Activated naive CD8-positive, alpha-beta T cell treated with anti-CD3 and anti-CD28 coated beads, Interleukin-2, amount 50 U/mL, for 16 hours (primary cell): Measurements from ENCODE around the gene AHI1.
"Not testable (repeated sequence)": the region's sequence is repeated elsewhere in the genome, so short reads cannot be mapped to it uniquely, and the experiment has no call there.

Experiments
- DNase-seq: peaks from one replicate; pipeline ENCODE4 v3.0.0-alpha.2; 2020; ENCODE audit warnings: low read depth, low spot score

Gene AHI1

GRCh38 chr6:135395136-135395535 is 102.4 kb downstream of the AHI1 start:
- no peak for DNase-seq

GRCh38 chr6:135393289-135393688 is 104.3 kb downstream of the AHI1 start:
- DNase-seq, result no peak

- DNase-seq, result no peak
Measured at GRCh38 chr6:135390458-135390857, 107.1 kb downstream of the AHI1 start.

GRCh38 chr6:135385299-135385698 is 112.2 kb downstream of the AHI1 start:
- DNase-seq, result no peak

- no peak for DNase-seq
Measured at GRCh38 chr6:135383766-135384165, 113.8 kb downstream of the AHI1 start.

GRCh38 chr6:135383301-135383700 is 114.2 kb downstream of the AHI1 start:
- no peak for DNase-seq

- no peak for DNase-seq
Measured at GRCh38 chr6:135382182-135382628, 115.3 kb downstream of the AHI1 start.

- DNase-seq, result no peak
Measured at GRCh38 chr6:135380793-135381192, 116.7 kb downstream of the AHI1 start.

GRCh38 chr6:135379647-135380046 is 117.9 kb downstream of the AHI1 start:
- no peak for DNase-seq

GRCh38 chr6:135372758-135373157 is 124.8 kb downstream of the AHI1 start:
- no peak for DNase-seq

GRCh38 chr6:135363622-135364021 is 133.9 kb downstream of the AHI1 start:
- DNase-seq, result not testable (repeated sequence)

- DNase-seq, result no peak
Measured at GRCh38 chr6:135362124-135362523, 135.4 kb downstream of the AHI1 start.

GRCh38 chr6:135360222-135360621 is 137.3 kb downstream of the AHI1 start:
- no peak for DNase-seq

GRCh38 chr6:135358985-135359384 is 138.6 kb downstream of the AHI1 start:
- DNase-seq, result no peak

GRCh38 chr6:135358251-135358821 is 139.2 kb downstream of the AHI1 start:
- no peak for DNase-seq

- no peak for DNase-seq
Measured at GRCh38 chr6:135354407-135354806, 143.1 kb downstream of the AHI1 start.

- DNase-seq, result no peak
Measured at GRCh38 chr6:135353113-135353512, 144.4 kb downstream of the AHI1 start.

- DNase-seq, result no peak
Measured at GRCh38 chr6:135351635-135352034, 145.9 kb downstream of the AHI1 start.

- DNase-seq, result no peak
Measured at GRCh38 chr6:135347887-135348286, 149.7 kb downstream of the AHI1 start.

GRCh38 chr6:135346747-135347146 is 150.8 kb downstream of the AHI1 start:
- no peak for DNase-seq

- no peak for DNase-seq
Measured at GRCh38 chr6:135344526-135344925, 153.0 kb downstream of the AHI1 start.

GRCh38 chr6:135339920-135340319 is 157.6 kb downstream of the AHI1 start:
- DNase-seq, result not testable (repeated sequence)

GRCh38 chr6:135334169-135334568 is 163.4 kb downstream of the AHI1 start:
- DNase-seq, result no peak

GRCh38 chr6:135331002-135331401 is 166.5 kb downstream of the AHI1 start:
- DNase-seq, result no peak
